HCT116 (cell line): ENCODE data around the gene RSAD2. TPM values are rescaled to one million over a fixed set of nuclear protein-coding genes. Genes with fewer than 3 reads are reported as not detected.

Source experiments
- ATAC-seq: fragments of 200-7000 bp; cut with Tn5 transposase; 2 replicates; pipeline ENCODE4 v1.9.1; 2020; ENCODE audit warnings: mild to moderate bottlenecking, moderate library complexity
- BruUV-seq: library from RNA; stranded (reverse); fragments of 400-500 nt; replicated peaks from 2 replicates; lab custom pipeline; 2021; lab: Mats Ljungman, UMichigan
- CTCF ChIA-PET: fragments of 300-600 bp; sonication (Branson Sonifier 250); formaldehyde crosslinking; loops from one replicate; lab custom pipeline; 2021; ENCODE audit warnings: antibody characterized with exemption; lab: Charles Lee
- POLR2A ChIA-PET: fragments of 300-600, 350-600 bp; sonication (Branson Sonifier 250); formaldehyde crosslinking; loops from one replicate; lab custom pipeline; 2021; ENCODE audit warnings: antibody characterized with exemption; lab: Charles Lee
- RAD21 ChIA-PET, 2 experiments: fragments of 300-600 bp; sonication (Branson Sonifier 250); formaldehyde crosslinking; loops; one replicate each; lab custom pipeline; 2023; ENCODE audit warnings: low total read pairs in 2 of 2; ENCODE audit not compliant: uncharacterized antibody in 2 of 2, unreplicated experiment in 2 of 2, low non-redundant PET in 1 of 2; lab: Charles Lee
- DNase-seq: peaks from one replicate; pipeline ENCODE4 v3.0.0-alpha.2; 2010; ENCODE audit warnings: low read depth, low spot score
- H2AFZ ChIP-seq: fragments of 200-600 bp; shearing (Covaris generic), sonication (generic); 2 replicates; pipeline ENCODE4 v1.6.1; 2017; ENCODE audit warnings: low read depth, mixed run types, mixed read lengths, antibody characterized with exemption, low read length; ENCODE audit not compliant: poor library complexity, severe bottlenecking
- H3K27ac ChIP-seq: 2 replicates; pipeline ENCODE4 v1.5.1; 2012; ENCODE audit warnings: low read depth, low read length
- H3K27me3 ChIP-seq: fragments of 200-600 bp; sonication (generic); 2 replicates; pipeline ENCODE4 v1.6.1; 2016; ENCODE audit warnings: mixed run types, low read length, mixed read lengths; ENCODE audit not compliant: insufficient read depth
- H3K36me3 ChIP-seq, 2 experiments: fragments of 200-500 bp in 1 of 2; fragments of 200-600 bp in 1 of 2; sonication (Bioruptor generic) in 1 of 2; sonication (generic) in 1 of 2; 2 replicates each; pipeline versions ENCODE4 v1.5.1 to v1.6.1; 2014 to 2016; ENCODE audit warnings: low read length in 2 of 2, inconsistent platforms in 1 of 2, mixed read lengths in 1 of 2, mixed run types in 1 of 2; ENCODE audit not compliant: insufficient read depth in 2 of 2, control insufficient read depth in 1 of 2
- H3K4me1 ChIP-seq, 2 experiments: fragments of 200-600 bp in 1 of 2; sonication (generic) in 1 of 2; 2 replicates each; pipeline versions ENCODE4 v1.5.1 to v1.6.1; 2012 to 2017; ENCODE audit warnings: low read length in 2 of 2, inconsistent platforms in 1 of 2, mild to moderate bottlenecking in 1 of 2, mixed read lengths in 1 of 2, mixed run types in 1 of 2, moderate library complexity in 1 of 2; ENCODE audit not compliant: insufficient read depth in 2 of 2, control insufficient read depth in 1 of 2
- H3K4me2 ChIP-seq: fragments of 200-600 bp; sonication (generic); 2 replicates; pipeline ENCODE4 v1.6.1; 2017; ENCODE audit warnings: mixed run types, low read length, mixed read lengths
- H3K4me3 ChIP-seq, 2 experiments: fragments of 200-600 bp in 1 of 2; sonication (generic) in 1 of 2; replicated peaks in 1 of 2; 2 replicates each; pipeline ENCODE4 v1.5.1; 2011 to 2016; ENCODE audit warnings: low read length in 2 of 2, control low read depth in 1 of 2, low read depth in 1 of 2, mild to moderate bottlenecking in 1 of 2, mixed read lengths in 1 of 2, mixed run types in 1 of 2
- H3K79me2 ChIP-seq: fragments of 200-600 bp; sonication (generic); 2 replicates; pipeline ENCODE4 v1.6.1; 2017; ENCODE audit warnings: mild to moderate bottlenecking, mixed run types, low read length, moderate library complexity, mixed read lengths; ENCODE audit not compliant: insufficient read depth
- H3K9ac ChIP-seq: fragments of 200-600 bp; sonication (generic); 2 replicates; pipeline ENCODE4 v1.6.1; 2016; ENCODE audit warnings: low read length, mixed read lengths
- H3K9me2 ChIP-seq: fragments of 200-600 bp; sonication (generic), shearing (Covaris generic); 2 replicates; pipeline ENCODE4 v1.6.1; 2017; ENCODE audit warnings: mixed run types, mild to moderate bottlenecking, moderate library complexity; ENCODE audit not compliant: insufficient read depth
- H3K9me3 ChIP-seq, 2 experiments: fragments of 200-500 bp in 1 of 2; fragments of 200-600 bp in 1 of 2; sonication (Bioruptor generic) in 1 of 2; sonication (generic) in 1 of 2; 2 replicates each; pipeline ENCODE4 v1.6.1; 2014 to 2017; ENCODE audit warnings: low read length in 2 of 2, mixed read lengths in 2 of 2, inconsistent platforms in 1 of 2, low read depth in 1 of 2, mild to moderate bottlenecking in 1 of 2, mixed run types in 1 of 2, moderate library complexity in 1 of 2; ENCODE audit not compliant: control insufficient read depth in 1 of 2, insufficient read depth in 1 of 2
- H4K20me1 ChIP-seq: fragments of 200-600 bp; sonication (generic), shearing (Covaris generic); 2 replicates; pipeline ENCODE4 v1.6.1; 2017; ENCODE audit warnings: mixed run types, mild to moderate bottlenecking, moderate library complexity; ENCODE audit not compliant: insufficient read depth
- ATF3 ChIP-seq: IDR thresholded peaks from 2 replicates; pipeline ENCODE4 v1.6.1; 2012
- CBX3 ChIP-seq: IDR thresholded peaks from 2 replicates; pipeline ENCODE4 v1.6.1; 2012; ENCODE audit warnings: low read depth
- CEBPB ChIP-seq: IDR thresholded peaks from 2 replicates; pipeline ENCODE4 v1.6.1; 2012; ENCODE audit warnings: low read depth
- EGR1 ChIP-seq: IDR thresholded peaks from 2 replicates; pipeline ENCODE4 v1.6.1; 2012; ENCODE audit warnings: low read depth
- ELF1 ChIP-seq: IDR thresholded peaks from 2 replicates; pipeline ENCODE4 v1.6.1; 2012; ENCODE audit warnings: low read depth, borderline replicate concordance
- EZH2 ChIP-seq: fragments of 200-600 bp; sonication (generic); IDR thresholded peaks from 2 replicates; pipeline ENCODE4 v1.6.1; 2017; ENCODE audit warnings: antibody characterized with exemption, mixed run types
- EZH2phosphoT487 ChIP-seq: fragments of 200-600 bp; IDR thresholded peaks from 2 replicates; pipeline ENCODE4 v1.6.1; 2018; ENCODE audit warnings: antibody characterized with exemption, borderline replicate concordance
- FOSL1 ChIP-seq: IDR thresholded peaks from 2 replicates; pipeline ENCODE4 v1.6.1; 2012; ENCODE audit warnings: low read depth
- JUND ChIP-seq: IDR thresholded peaks from 2 replicates; pipeline ENCODE4 v1.6.1; 2012
- POLR2A ChIP-seq: IDR thresholded peaks from 2 replicates; pipeline ENCODE4 v1.7.0; 2011; ENCODE audit warnings: borderline replicate concordance; ENCODE audit not compliant: insufficient read depth, insufficient read length; ENCODE audit errors: extremely low read depth
- POLR2AphosphoS5 ChIP-seq: IDR thresholded peaks from 2 replicates; pipeline ENCODE4 v1.6.1; 2011; ENCODE audit warnings: mild to moderate bottlenecking, low read depth, low read length, moderate library complexity
- RAD21 ChIP-seq: IDR thresholded peaks from 2 replicates; pipeline ENCODE4 v1.6.1; 2012; ENCODE audit warnings: low read depth, mild to moderate bottlenecking
- SIN3A ChIP-seq: IDR thresholded peaks from 2 replicates; pipeline ENCODE4 v1.6.1; 2012; ENCODE audit warnings: low read depth
- SRF ChIP-seq: IDR thresholded peaks from 2 replicates; pipeline ENCODE4 v1.6.1; 2012; ENCODE audit warnings: low read depth
- YY1 ChIP-seq: IDR thresholded peaks from 2 replicates; pipeline ENCODE4 v1.6.1; 2011; ENCODE audit warnings: low read length, low read depth, moderate library complexity, mild to moderate bottlenecking; ENCODE audit not compliant: insufficient replicate concordance; ENCODE audit errors: extremely low read depth
- ZNF274 ChIP-seq: fragments of 200-500 bp; sonication (Bioruptor generic); IDR thresholded peaks from 2 replicates; pipeline ENCODE4 v1.6.1; 2014; ENCODE audit warnings: mild to moderate bottlenecking, low read depth, low read length, inconsistent platforms
- intact Hi-C: fragments of 100-400 bp; cut with micrococcal nuclease; formaldehyde crosslinking; loops from 2 replicates; pipeline ENCODE4 v1.10.0; 2022
- total RNA-seq: library from RNA; stranded (reverse); gene quantifications from one replicate; pipeline ENCODE4 v1.2.1, GENCODE V29; 2021; ENCODE audit not compliant: unreplicated experiment
- TF ChIP-seq, protein P1 (sequence below): IDR thresholded peaks from 2 replicates; pipeline ENCODE4 v1.6.1; 2011; ENCODE audit warnings: mild to moderate bottlenecking, low read length, moderate library complexity; ENCODE audit not compliant: insufficient replicate concordance; ENCODE audit errors: extremely low read depth
- TF ChIP-seq, protein P2 (sequence below), 3 experiments: fragments of 200-600 bp in 1 of 3; sonication (generic) in 1 of 3; IDR thresholded peaks in 2 of 3; conservative IDR thresholded peaks in 1 of 3; 2 replicates each; pipeline ENCODE4 v1.5.1; 2012 to 2017; ENCODE audit warnings: low read depth in 2 of 3, low read length in 2 of 3, antibody characterized with exemption in 1 of 3, borderline replicate concordance in 1 of 3, control low read depth in 1 of 3, mild to moderate bottlenecking in 1 of 3, mixed read lengths in 1 of 3, mixed run types in 1 of 3, moderate library complexity in 1 of 3; ENCODE audit not compliant: insufficient read depth in 1 of 3

The RSAD2 gene
- total RNA-seq, 1 experiment from 2014 or later: not detected

DNA sequence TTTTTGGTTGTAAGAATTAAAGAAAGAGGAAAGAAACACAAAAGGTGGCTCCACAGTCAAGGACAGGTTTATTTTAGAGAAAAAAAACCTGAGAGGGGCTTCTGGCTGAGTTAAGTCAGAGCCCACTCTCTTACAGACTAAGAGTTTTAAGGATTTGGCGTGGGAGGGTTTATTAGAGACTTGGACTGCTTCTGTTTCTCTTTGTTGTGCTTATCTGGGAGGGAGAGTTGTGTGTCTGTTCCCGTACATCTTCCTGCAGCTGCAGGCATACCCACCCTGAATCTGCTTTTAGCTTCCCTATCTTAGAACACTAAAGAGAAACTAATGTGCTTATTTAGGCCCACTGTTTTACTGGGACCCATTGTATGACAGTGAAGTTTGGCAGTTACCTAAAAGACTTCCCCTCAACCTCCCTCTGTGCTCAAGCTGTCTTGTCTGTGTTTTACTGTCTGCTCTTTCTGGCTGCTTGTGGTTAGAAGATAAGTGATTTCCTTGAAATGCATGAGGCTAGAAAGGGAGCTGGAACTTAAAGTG lies 2.7 kb downstream of the RSAD2 start:
- ATAC-seq (no peak), DNase-seq (no peak)
- H3K9me3 ChIP-seq: no peaks in the 10 kb centered on the region
- peaks cover 0 to 10% of the 10 kb centered on the region in 2 experiments; a peak in 1 of 4 replicates for H3K4me1 ChIP-seq
- ChIA-PET RAD21 (no interaction called here), POLR2A (no interaction called here), CTCF (interaction anchor here (1.0 kb wide), 1 partner anchor 13 kb away, joined by 3 read pairs; no protein-coding TSS in a partner anchor)
- H3K36me3 ChIP-seq: no peaks in the 10 kb centered on the region
- H3K4me3 ChIP-seq: no peak overlapping the region
- H3K27me3 ChIP-seq: peaks cover 19% of the 10 kb centered on the region; the same call in 1 of the 2 replicates
- intact Hi-C loops: no loop called here
- H4K20me1 ChIP-seq: no peaks in the 10 kb centered on the region
- H3K4me2 ChIP-seq: no peak overlapping the region
- no peak overlapping the region for H3K9ac ChIP-seq
- no peaks in the 10 kb centered on the region for H3K79me2 ChIP-seq
- no peak overlapping the region for H2AFZ ChIP-seq
- no peak for TF ChIP-seq ATF3
- TF ChIP-seq RAD21: no peak
- no peak for TF ChIP-seq YY1
- H3K27ac ChIP-seq: no peak overlapping the region
- BruUV-seq: no TSS peak
- no peaks in the 10 kb centered on the region for H3K9me2 ChIP-seq

DNA sequence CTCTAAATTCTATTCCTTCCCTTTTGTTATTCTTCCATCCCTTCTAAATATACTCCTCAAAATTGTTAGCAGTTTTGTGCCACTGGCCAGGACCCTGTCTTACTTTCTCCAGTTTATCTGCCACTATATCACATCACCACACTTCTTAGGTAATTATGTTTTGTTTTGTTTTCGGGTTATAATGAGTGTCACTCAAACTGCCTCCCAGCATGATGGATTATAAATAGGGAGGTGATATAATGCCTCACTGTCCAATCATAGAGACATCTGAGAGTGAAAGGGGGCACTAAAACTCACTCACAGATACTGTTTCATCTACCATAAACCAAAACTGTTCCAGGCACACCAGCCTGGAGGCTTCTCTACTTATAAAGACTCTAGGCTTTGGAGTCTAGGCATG lies 3.5 kb downstream of the RSAD2 start:
- peaks cover 19% of the 10 kb centered on the region; the same call in 1 of the 2 replicates for H3K27me3 ChIP-seq
- ATAC-seq (no peak), DNase-seq (no peak)
- no peaks in the 10 kb centered on the region for H3K36me3 ChIP-seq
- H3K4me2 ChIP-seq: no peak overlapping the region
- no peaks in the 10 kb centered on the region for H3K9me3 ChIP-seq
- no peaks in the 10 kb centered on the region for H3K9me2 ChIP-seq
- H2AFZ ChIP-seq: no peak overlapping the region
- H3K4me1 ChIP-seq: peaks cover 0 to 10% of the 10 kb centered on the region in 2 experiments; a peak in 1 of 4 replicates
- intact Hi-C loops: no loop called here
- no peak overlapping the region for H3K27ac ChIP-seq
- ChIA-PET POLR2A (no interaction called here), RAD21 (no interaction called here), CTCF (no interaction called here)
- H3K9ac ChIP-seq: no peak overlapping the region
- BruUV-seq: no TSS peak
- H3K79me2 ChIP-seq: no peaks in the 10 kb centered on the region
- no peaks in the 10 kb centered on the region for H4K20me1 ChIP-seq
- no peak overlapping the region for H3K4me3 ChIP-seq
- TF ChIP-seq EZH2phosphoT487: no peak
- no peak for TF ChIP-seq CEBPB
- TF ChIP-seq SIN3A: no peak
- no peak for TF ChIP-seq SRF
- TF ChIP-seq FOSL1: no peak
- no peak for TF ChIP-seq EGR1
- TF ChIP-seq, protein P1, sequence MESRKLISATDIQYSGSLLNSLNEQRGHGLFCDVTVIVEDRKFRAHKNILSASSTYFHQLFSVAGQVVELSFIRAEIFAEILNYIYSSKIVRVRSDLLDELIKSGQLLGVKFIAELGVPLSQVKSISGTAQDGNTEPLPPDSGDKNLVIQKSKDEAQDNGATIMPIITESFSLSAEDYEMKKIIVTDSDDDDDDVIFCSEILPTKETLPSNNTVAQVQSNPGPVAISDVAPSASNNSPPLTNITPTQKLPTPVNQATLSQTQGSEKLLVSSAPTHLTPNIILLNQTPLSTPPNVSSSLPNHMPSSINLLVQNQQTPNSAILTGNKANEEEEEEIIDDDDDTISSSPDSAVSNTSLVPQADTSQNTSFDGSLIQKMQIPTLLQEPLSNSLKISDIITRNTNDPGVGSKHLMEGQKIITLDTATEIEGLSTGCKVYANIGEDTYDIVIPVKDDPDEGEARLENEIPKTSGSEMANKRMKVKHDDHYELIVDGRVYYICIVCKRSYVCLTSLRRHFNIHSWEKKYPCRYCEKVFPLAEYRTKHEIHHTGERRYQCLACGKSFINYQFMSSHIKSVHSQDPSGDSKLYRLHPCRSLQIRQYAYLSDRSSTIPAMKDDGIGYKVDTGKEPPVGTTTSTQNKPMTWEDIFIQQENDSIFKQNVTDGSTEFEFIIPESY: no peak
- TF ChIP-seq ZNF274: no peak
- TF ChIP-seq POLR2AphosphoS5: no peak
- no peak for TF ChIP-seq JUND
- no peak for TF ChIP-seq EZH2
- no peak for TF ChIP-seq YY1
- no peak for TF ChIP-seq CBX3
- no peak for TF ChIP-seq ELF1
- TF ChIP-seq POLR2A: no peak
- TF ChIP-seq, protein P2, sequence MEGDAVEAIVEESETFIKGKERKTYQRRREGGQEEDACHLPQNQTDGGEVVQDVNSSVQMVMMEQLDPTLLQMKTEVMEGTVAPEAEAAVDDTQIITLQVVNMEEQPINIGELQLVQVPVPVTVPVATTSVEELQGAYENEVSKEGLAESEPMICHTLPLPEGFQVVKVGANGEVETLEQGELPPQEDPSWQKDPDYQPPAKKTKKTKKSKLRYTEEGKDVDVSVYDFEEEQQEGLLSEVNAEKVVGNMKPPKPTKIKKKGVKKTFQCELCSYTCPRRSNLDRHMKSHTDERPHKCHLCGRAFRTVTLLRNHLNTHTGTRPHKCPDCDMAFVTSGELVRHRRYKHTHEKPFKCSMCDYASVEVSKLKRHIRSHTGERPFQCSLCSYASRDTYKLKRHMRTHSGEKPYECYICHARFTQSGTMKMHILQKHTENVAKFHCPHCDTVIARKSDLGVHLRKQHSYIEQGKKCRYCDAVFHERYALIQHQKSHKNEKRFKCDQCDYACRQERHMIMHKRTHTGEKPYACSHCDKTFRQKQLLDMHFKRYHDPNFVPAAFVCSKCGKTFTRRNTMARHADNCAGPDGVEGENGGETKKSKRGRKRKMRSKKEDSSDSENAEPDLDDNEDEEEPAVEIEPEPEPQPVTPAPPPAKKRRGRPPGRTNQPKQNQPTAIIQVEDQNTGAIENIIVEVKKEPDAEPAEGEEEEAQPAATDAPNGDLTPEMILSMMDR (IDR thresholded peaks at IDR 0.05 in 2 of 3, conservative IDR thresholded peaks at IDR 0.05 in 1 of 3; ENCODE audit: borderline replicate concordance in 1 of 3, insufficient read depth in 1 of 3, low read depth in 2 of 3, low read length in 2 of 3): no peak
